ENCODE results near the gene ZNF516.
A peak's percentile ranks its signal among the peaks of the same experiment; 100 is the strongest.

Gene ZNF516

DNA sequence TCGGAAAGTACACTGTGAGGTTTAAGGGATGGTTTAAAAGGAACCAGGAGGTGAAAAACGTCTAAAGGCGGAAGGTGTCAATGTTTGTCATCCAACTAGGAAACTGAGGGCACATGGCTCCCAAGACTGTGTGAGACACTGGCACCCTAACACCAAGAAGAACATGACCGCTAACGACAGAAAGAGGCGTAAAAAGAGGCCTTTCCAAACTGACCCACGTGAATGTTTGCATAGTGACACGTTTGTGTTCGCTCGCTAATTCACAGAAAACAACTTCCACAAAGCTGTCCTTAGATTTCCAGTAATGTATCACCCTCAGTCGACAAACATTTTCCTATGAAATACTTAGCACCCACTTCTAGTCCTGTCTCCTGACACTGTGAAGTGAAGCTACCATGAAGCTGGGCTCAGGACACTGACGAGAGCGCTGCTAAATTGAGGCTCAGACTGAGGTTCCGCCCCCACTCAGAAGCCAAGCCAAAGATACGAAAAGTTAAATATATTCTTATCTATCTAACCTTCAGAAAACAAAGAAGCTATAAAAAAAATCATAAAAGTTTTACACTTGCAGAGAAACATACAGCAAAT lies 86.5 kb downstream of the ZNF516 start:
- TF ChIP-seq TEAD4 (IDR thresholded peaks at IDR 0.05): no peak
- TF ChIP-seq TAF1 (IDR thresholded peaks at IDR 0.05; ENCODE audit: low read depth): no peak
- TF ChIP-seq, protein P1, sequence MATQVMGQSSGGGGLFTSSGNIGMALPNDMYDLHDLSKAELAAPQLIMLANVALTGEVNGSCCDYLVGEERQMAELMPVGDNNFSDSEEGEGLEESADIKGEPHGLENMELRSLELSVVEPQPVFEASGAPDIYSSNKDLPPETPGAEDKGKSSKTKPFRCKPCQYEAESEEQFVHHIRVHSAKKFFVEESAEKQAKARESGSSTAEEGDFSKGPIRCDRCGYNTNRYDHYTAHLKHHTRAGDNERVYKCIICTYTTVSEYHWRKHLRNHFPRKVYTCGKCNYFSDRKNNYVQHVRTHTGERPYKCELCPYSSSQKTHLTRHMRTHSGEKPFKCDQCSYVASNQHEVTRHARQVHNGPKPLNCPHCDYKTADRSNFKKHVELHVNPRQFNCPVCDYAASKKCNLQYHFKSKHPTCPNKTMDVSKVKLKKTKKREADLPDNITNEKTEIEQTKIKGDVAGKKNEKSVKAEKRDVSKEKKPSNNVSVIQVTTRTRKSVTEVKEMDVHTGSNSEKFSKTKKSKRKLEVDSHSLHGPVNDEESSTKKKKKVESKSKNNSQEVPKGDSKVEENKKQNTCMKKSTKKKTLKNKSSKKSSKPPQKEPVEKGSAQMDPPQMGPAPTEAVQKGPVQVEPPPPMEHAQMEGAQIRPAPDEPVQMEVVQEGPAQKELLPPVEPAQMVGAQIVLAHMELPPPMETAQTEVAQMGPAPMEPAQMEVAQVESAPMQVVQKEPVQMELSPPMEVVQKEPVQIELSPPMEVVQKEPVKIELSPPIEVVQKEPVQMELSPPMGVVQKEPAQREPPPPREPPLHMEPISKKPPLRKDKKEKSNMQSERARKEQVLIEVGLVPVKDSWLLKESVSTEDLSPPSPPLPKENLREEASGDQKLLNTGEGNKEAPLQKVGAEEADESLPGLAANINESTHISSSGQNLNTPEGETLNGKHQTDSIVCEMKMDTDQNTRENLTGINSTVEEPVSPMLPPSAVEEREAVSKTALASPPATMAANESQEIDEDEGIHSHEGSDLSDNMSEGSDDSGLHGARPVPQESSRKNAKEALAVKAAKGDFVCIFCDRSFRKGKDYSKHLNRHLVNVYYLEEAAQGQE (IDR thresholded peaks at IDR 0.05; ENCODE audit: low read depth): no peak
- TF ChIP-seq EP300 (IDR thresholded peaks at IDR 0.05; ENCODE audit: borderline replicate concordance): no peak
- no peak for TF ChIP-seq NFIC (IDR thresholded peaks at IDR 0.05)
- TF ChIP-seq, protein P2, sequence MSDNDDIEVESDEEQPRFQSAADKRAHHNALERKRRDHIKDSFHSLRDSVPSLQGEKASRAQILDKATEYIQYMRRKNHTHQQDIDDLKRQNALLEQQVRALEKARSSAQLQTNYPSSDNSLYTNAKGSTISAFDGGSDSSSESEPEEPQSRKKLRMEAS (IDR thresholded peaks at IDR 0.05): no peak
- TF ChIP-seq YY1 (IDR thresholded peaks at IDR 0.05; ENCODE audit: low read depth): no peak
- TF ChIP-seq CEBPB (IDR thresholded peaks at IDR 0.05): no peak
- no peak for TF ChIP-seq ZBTB7A (IDR thresholded peaks at IDR 0.05; ENCODE audit: low read depth)

DNA sequence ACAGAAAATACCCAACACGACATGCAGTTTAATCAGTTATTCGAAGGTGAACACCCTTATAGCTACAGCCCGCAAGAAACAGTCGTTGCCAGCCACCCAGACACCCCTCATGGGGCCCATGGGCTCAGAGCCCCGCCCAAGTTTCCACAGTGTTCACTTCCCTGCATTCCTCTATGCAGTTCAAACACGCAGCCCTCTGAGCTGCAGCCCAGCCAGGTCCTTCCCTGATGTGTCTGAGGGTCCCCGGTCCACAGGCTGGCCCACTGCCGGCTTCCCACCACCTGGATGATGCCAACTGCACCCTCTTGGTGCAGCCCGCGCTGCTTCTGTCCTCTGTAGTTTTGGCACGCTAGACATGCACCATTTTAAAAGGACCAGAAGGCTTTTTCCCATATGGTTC lies 87.4 kb downstream of the ZNF516 start:
- TF ChIP-seq, protein P2 (IDR thresholded peaks at IDR 0.05): no peak
- TF ChIP-seq, protein P3, sequence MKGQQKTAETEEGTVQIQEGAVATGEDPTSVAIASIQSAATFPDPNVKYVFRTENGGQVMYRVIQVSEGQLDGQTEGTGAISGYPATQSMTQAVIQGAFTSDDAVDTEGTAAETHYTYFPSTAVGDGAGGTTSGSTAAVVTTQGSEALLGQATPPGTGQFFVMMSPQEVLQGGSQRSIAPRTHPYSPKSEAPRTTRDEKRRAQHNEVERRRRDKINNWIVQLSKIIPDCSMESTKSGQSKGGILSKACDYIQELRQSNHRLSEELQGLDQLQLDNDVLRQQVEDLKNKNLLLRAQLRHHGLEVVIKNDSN (IDR thresholded peaks at IDR 0.05): no peak
- no peak for TF ChIP-seq RAD21 (IDR thresholded peaks at IDR 0.05; ENCODE audit: low read depth)
- TF ChIP-seq EGR1 (IDR thresholded peaks at IDR 0.05): no peak
- TF ChIP-seq FOXM1 (IDR thresholded peaks at IDR 0.05; ENCODE audit: borderline replicate concordance, low read depth): no peak
- TF ChIP-seq YY1 (IDR thresholded peaks at IDR 0.05; ENCODE audit: low read depth): no peak
- TF ChIP-seq TEAD4 (IDR thresholded peaks at IDR 0.05): no peak
- no peak for TF ChIP-seq NFIC (IDR thresholded peaks at IDR 0.05)
- TF ChIP-seq TAF1 (IDR thresholded peaks at IDR 0.05; ENCODE audit: low read depth): no peak
- TF ChIP-seq, protein P1 (IDR thresholded peaks at IDR 0.05; ENCODE audit: low read depth): no peak
- TF ChIP-seq TCF12 (IDR thresholded peaks at IDR 0.05; ENCODE audit: low read depth): no peak
- no peak for TF ChIP-seq CEBPB (IDR thresholded peaks at IDR 0.05)
- no peak for TF ChIP-seq ZBTB7A (IDR thresholded peaks at IDR 0.05; ENCODE audit: low read depth)
- no peak for TF ChIP-seq CREB1 (IDR thresholded peaks at IDR 0.05; ENCODE audit: low read depth)
- no peak for TF ChIP-seq EP300 (IDR thresholded peaks at IDR 0.05; ENCODE audit: borderline replicate concordance)

DNA sequence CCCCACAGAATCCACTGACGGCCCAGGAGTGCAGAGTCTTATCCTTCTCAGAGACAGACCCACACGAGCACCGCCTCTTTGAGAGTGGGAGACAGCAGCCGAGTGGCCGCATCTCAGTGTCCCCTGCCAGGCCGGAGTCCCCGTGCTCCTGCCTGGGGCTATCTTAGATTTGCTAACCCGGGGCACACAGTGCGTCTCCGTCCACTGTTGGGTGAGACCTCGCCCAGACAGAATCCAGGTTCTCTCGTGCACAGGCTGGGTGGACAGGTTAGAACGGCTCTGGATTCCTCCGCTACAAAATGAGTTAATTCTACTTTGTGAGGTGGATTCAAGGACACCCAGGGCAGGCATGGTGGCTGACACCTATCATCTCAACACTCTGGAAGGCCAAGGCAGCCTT lies 88.3 kb downstream of the ZNF516 start:
- TF ChIP-seq ZBTB7A (IDR thresholded peaks at IDR 0.05; ENCODE audit: low read depth): no peak
- TF ChIP-seq, protein P2 (IDR thresholded peaks at IDR 0.05): no peak
- TF ChIP-seq FOXM1 (IDR thresholded peaks at IDR 0.05; ENCODE audit: borderline replicate concordance, low read depth): no peak
- TF ChIP-seq EP300 (IDR thresholded peaks at IDR 0.05; ENCODE audit: borderline replicate concordance): no peak
- no peak for TF ChIP-seq TCF12 (IDR thresholded peaks at IDR 0.05; ENCODE audit: low read depth)
- no peak for TF ChIP-seq CREB1 (IDR thresholded peaks at IDR 0.05; ENCODE audit: low read depth)
- no peak for TF ChIP-seq EGR1 (IDR thresholded peaks at IDR 0.05)
- TF ChIP-seq, protein P3 (IDR thresholded peaks at IDR 0.05): no peak
- no peak for TF ChIP-seq NFIC (IDR thresholded peaks at IDR 0.05)
- TF ChIP-seq TEAD4 (IDR thresholded peaks at IDR 0.05): no peak
- TF ChIP-seq RAD21 (IDR thresholded peaks at IDR 0.05; ENCODE audit: low read depth): no peak

DNA sequence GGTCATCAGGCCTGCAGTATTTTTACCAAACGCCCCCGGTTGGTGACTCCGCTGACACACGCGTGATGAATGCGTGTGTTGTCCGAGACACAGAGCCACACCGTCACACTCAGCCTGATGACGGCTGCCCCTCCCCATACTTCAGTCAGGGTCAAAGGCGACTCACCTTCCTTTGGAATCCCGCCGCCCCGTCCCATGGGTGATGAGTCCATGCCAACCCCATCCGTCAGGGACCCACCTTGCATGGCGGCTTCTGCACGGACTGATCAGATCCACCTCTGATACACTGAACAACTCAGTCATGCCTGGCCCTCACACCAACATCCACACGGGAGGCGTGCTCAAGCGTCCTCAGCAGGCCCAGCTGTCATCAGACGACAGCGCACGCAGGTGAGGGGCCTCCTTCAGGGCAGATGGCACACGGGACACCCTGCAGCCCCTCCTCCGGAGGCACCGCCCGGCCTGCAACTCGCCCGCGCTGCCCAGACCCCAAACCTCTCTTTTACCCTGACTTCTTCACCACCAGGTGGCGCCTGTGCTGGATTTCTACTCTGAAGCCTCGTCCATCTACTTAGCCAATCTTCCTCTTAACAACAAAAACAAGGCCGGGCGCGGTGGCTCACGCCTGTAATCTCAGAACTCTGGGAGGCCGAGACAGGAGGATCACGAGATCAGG lies 89.2 kb downstream of the ZNF516 start:
- TF ChIP-seq, protein P1 (IDR thresholded peaks at IDR 0.05; ENCODE audit: low read depth): no peak
- peak; percentile 75 for TF ChIP-seq RAD21 (IDR thresholded peaks at IDR 0.05; ENCODE audit: low read depth)
